K562 treated with DMSO at 1 percent for 4 hours (cell line): ENCODE results near the gene OR4D10. TPM values are rescaled to one million over a fixed set of nuclear protein-coding genes. Genes with fewer than 3 reads are reported as not detected.

Experiments used
- total RNA-seq: library from RNA; unstranded; fragments of 300-600 nt; gene quantifications from 2 replicates; pipeline ENCODE4 v1.2.3, GENCODE V29; 2022; ENCODE audit not compliant: insufficient read depth

The OR4D10 gene
- not detected in 2 replicates for total RNA-seq

GRCh38 chr11:59473015-59473414 is at the start of gene OR4D10:
Gene OR4D10 (plus strand): TSS chr11:59473315. CDS start chr11:59477430, 4,115 bp downstream.

DNA sequence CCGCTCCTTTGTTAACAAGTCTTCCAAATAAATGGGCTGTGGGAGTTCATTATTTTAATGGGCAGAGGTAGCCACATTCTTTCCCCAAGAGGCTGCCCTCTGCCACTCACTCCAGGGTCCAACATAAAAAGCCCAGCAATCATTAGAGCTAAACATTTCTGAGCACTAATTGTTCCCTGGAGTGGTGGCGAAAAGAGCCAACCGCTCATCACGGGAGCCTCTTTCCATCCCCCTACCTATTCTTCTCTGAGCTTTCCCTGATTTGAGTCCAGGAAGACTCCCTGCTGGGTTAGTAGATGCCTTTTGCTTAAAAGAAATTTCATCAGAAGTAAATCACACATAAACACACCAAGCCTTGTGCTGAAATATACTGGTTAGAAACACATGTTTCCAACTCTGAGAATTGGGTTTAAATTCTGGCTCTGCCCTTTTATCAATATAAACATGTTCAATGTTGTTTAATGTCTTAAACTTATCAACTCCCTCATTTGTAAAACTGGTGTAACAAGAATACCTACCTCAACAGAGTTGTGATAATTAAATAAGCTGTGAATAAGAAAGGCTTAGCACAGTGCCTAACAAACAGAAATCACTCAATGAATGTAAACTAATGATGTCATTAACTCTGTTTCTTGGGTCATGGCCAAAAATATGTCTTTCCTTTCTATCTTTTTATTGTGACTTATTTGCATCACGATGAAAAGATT is 46.6 kb upstream of the OR4D10 start, which contains the start of gene OR5A2:
Gene OR5A2 (minus strand): TSS at position 53 of the 707 bp plus-strand sequence. CDS start 3,460 bp downstream, outside the sequence.

DNA sequence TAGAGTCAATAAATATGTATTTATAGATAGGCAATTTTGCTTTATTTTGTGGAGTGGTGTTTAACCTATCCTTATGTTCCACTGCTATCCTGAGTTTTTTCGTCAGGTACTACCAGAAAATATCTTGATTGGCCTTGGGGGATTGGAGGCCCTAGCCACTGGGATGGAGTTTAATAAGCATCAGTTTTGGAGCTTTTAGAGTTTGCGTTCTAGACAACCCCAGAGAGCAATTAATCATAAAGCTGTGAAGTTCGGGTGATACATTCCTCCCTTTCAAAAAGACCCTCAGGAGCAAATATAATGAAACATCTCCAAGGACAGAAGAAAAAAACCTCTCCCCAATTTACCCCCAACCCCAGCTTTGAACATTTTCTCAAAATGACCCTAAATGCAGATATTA is 36.9 kb upstream of the OR4D10 start, which contains the start of gene OR5A1:
Gene OR5A1 (plus strand): TSS at position 301 of the 400 bp plus-strand sequence. CDS start 6,700 bp downstream, outside the sequence.

GRCh38 chr11:59456661-59457060 is 16.5 kb upstream of the OR4D10 start, which contains the start of gene OR4D6:
Gene OR4D6 (plus strand): TSS chr11:59456961. CDS start chr11:59456961, 0 bp downstream.

GRCh38 chr11:59503276-59503675 is 30.2 kb downstream of the OR4D10 start, which contains the start of gene OR4D11:
Gene OR4D11 (plus strand): TSS chr11:59503576. CDS start chr11:59503576, 0 bp downstream.

DNA sequence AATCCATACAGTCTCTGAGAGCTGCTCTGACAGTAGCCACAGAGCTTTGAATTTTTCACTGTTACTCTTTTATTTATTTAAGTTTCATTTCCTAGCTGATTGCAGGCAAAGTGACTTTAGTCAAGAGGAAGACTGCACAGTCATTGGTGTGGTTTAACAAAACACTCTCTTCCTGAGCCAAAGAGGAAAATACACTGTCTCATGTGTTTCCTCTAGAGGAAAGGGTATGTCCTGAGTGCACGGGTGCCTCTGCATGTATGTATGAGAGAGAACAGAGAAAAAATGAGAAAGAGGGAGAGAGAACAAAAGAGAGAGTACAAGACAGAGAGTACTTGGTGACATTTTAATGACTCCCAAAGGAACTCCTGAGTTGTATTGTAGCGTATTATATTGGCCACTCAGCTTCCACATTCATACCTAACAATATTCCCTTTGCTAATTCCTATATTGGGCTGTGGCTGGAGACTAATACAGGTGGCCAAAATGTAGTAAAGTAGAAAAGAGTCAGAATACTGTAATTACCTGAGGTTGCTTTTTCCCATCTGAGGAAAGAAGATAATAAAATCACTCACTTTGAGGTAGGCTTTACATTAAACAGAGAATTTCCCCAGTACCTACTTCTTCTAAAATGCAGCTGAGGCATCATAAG is 38.0 kb downstream of the OR4D10 start, which contains the start of gene OR4D9:
Gene OR4D9 (plus strand): TSS at position 599 of the 649 bp plus-strand sequence. CDS start 3,374 bp downstream, outside the sequence.

Other genes starting within 250 kb of the OR4D10 start
- gene OR5AN1, start 114.4 kb upstream of the OR4D10 start, total RNA-seq: not detected in 2 replicates
- not detected in 2 replicates for gene OR5A2, start 46.9 kb upstream of the OR4D10 start, total RNA-seq
- gene OR5A1, start 36.8 kb upstream of the OR4D10 start, total RNA-seq: not detected in 2 replicates
- not detected in 2 replicates for gene OR4D6, start 16.4 kb upstream of the OR4D10 start, total RNA-seq
- not detected in 2 replicates for gene OR4D11, start 30.3 kb downstream of the OR4D10 start, total RNA-seq
- gene OR4D9, start 38.2 kb downstream of the OR4D10 start, total RNA-seq: not detected in 2 replicates
- 31.3 and 36.8 TPM in 2 replicates for gene OSBP, start 142.5 kb downstream of the OR4D10 start, total RNA-seq
- gene PATL1, start 195.7 kb downstream of the OR4D10 start, total RNA-seq: 22.5 and 25.2 TPM in 2 replicates
- not detected in 2 replicates for gene OR10V1, start 240.5 kb downstream of the OR4D10 start, total RNA-seq